ENCODE results near the gene AASS. TPM values are rescaled to one million over a fixed set of nuclear protein-coding genes. Genes with fewer than 3 reads are reported as not detected.

AASS gene
- total RNA-seq, 4 donors from 2014 or later, result 7.9 to 20.6 (median 15.5) TPM

GRCh38 chr7:122033641-122034040, 110.4 kb downstream of the AASS start:
- Histone ChIP-seq H3K4me1 (no peaks in the 10 kb centered on the region), H3K27me3 (no peaks in the 10 kb centered on the region), H3K9me3 (no peaks in the 10 kb centered on the region), H3K36me3 (peaks cover 3% of the 10 kb centered on the region), H3K27ac (no peak overlapping the region), H3K4me3 (no peak overlapping the region)
- DNase-seq (ENCODE audit: low spot score in 2 of 2), result no peak
- WGBS, result 89% methylated on average over 1 of the region's 1 CpG
- TF ChIP-seq POLR2AphosphoS5 (IDR thresholded peaks at IDR 0.05), result no peak
- no peak for TF ChIP-seq EP300 (IDR thresholded peaks at IDR 0.05)
- no peak for TF ChIP-seq POLR2A (IDR thresholded peaks at IDR 0.05)
- no peak for TF ChIP-seq CTCF (IDR thresholded peaks at IDR 0.05)

GRCh38 chr7:122027058-122027457, 117.0 kb downstream of the AASS start:
- no peaks in the 10 kb centered on the region for H3K4me1 ChIP-seq
- WGBS, result 90% methylated on average over 2 of the region's 2 CpGs
- TF ChIP-seq POLR2AphosphoS5 (IDR thresholded peaks at IDR 0.05), result no peak
- H3K27ac ChIP-seq, result no peak overlapping the region
- H3K36me3 ChIP-seq, result no peaks in the 10 kb centered on the region
- no peaks in the 10 kb centered on the region for H3K9me3 ChIP-seq
- no peaks in the 10 kb centered on the region for H3K27me3 ChIP-seq
- H3K4me3 ChIP-seq, result no peak overlapping the region
- no peak for DNase-seq (ENCODE audit: low spot score in 2 of 2)

Other genes starting within 250 kb of the AASS start
- gene FEZF1, start 160.5 kb upstream of the AASS start, total RNA-seq, result not detected